CMK (cell line): ENCODE data around the gene ZNF32.

ENCODE experiments used
- DNase-seq: peaks from one replicate; pipeline ENCODE4 v3.0.0-alpha.2; 2010; ENCODE audit warnings: low read depth

Gene ZNF32

GRCh38 chr10:43648398-43649184 lies at the start of gene ZNF32:
Gene ZNF32, minus strand, starts transcription at chr10:43648881. Its CDS starts 2,748 bp downstream, at chr10:43646133.
- peak; percentile 52 for DNase-seq

GRCh38 chr10:43698156-43698555 lies 49.5 kb upstream of the ZNF32 start:
- DNase-seq: no peak

GRCh38 chr10:43696909-43697483 lies 48.3 kb upstream of the ZNF32 start:
- DNase-seq: no peak

DNA sequence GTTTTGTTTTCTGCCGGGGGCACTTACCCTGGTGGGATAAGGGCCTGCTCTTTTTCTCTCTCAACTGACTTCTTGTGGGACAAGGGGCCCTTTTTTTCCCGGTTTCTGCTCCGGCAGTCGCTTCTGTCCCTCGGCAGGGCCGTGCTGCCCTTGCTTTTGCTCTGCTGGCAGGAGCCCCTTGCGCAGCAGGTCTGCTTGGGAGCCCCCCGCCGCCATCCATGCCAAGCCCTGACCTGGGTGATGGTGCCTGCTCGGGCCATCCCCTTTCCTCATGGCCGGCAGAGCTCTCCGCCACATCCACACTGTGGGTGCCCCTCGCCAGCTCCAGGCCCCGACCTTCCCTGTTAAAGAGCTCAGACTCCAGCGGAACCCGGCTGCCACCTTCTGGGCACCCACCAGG lies 47.0 kb upstream of the ZNF32 start:
- no peak for DNase-seq

GRCh38 chr10:43695321-43695720 lies 46.6 kb upstream of the ZNF32 start:
- DNase-seq: no peak

GRCh38 chr10:43694526-43694925 lies 45.8 kb upstream of the ZNF32 start:
- no peak for DNase-seq

DNA sequence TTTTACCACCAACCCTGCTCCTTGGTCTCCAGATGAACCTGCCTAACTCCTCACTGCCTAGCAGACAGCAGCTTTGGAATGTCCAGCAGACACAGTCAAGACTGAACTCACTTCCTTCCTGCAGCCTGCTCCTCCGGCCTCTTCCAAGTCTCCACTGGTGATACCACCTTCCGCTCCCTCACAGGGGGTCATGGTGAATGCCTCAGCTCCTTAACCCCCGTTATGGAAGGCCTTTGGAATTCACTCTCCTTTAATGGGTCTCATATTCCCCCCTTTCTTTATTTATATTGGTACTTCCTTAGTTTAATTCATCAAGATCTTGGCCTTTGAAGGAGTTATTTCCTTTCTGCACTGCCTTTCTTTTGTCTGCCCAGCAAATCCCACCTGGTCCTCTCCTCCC lies 44.9 kb upstream of the ZNF32 start:
- no peak for DNase-seq

DNA sequence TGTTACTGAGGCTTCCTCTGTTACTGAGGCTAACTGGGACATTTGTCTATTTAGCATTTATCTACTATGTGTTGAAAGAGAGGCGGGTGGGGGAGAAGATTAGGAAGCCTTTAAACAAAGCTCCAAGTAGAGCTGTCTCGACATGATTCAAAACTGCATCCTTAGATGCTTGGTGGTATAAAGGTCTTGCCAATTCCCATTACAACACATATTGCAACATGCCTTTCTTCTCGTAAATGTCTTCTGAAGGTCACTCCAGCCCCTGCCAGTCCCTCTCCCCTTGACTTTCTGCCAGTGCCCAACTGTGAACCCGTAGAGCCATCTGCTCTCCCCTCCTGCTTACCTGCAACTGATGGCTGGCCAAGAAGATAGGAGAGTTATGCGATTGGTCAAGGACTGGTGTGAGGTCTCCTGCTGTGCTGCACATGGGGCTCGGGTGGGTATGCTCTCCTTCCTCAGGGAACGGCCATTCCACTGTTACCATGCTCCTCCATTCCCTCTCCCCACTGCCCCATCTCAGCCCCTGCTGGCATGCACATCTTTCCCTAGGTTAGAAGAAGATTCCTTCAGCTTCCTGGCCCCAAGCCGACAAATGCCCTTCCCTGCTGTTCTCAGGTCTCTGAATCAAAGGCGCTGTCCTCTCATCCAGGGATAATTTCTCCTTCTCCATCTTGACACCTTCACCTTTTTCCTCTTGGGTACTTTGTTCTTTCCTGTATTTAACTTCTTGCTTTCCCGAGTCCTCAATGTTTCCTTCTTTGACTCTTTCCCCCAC lies 43.6 kb upstream of the ZNF32 start:
- DNase-seq: no peak

- DNase-seq: no peak
Measured at GRCh38 chr10:43691485-43691884, 42.8 kb upstream of the ZNF32 start.

DNA sequence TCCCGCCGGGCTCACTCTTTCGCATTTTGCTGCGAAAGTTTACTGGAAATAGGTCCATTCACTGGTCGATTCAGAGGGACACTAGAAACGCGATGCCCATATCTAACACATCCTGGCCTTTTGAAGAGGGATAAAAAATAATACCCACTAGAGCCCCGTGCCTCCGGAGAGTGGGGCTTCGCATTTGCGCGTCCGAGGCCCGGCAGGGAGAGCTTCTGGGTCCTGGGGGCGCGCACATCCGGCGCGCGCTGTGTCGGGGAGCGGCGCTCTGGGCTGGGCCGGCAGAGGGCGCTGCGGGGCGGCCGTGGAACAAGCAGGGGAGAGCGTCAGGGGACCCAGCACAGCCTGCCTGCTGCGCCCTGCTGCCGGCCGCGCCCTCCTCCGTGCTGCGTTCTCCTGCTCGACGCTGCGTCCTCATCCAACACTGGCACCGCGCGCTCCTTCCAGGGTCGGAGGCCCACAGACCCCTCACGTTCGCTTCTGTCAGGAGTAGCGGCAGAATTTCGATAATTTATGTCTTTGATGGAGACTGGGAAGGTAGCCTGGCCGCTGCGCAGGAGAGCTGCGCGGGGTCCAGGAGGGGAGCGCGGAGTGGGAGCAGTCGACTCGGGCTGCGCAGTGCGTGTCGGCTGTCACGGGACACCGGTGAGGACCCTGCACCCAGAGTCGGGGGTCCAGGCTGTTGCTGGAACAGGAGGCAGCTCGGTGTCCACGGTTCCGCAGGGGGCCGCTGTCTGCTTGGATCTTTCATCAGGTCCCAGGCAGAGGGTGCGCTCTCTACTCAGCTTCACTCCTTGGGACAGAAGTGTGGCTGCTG lies 41.5 kb upstream of the ZNF32 start:
- peak; percentile 60 for DNase-seq

DNA sequence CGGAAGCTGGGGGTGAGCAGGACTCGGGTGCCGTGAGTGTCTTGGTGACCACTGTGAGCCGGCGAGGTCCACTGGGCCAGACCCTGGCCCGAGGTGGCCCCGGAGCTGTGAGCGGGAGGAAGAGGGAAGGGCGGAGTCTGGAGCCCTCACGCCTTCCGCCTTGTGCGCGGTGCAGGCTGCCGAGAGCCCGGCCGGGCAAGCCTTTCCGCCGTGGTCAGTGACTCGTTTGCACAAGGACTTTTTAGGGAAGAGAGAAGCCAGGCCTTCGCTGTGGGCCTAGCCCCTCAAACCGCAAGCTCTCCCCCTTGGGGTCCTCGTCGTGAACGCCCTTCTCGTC lies 40.9 kb upstream of the ZNF32 start:
- peak; percentile 27 for DNase-seq

DNA sequence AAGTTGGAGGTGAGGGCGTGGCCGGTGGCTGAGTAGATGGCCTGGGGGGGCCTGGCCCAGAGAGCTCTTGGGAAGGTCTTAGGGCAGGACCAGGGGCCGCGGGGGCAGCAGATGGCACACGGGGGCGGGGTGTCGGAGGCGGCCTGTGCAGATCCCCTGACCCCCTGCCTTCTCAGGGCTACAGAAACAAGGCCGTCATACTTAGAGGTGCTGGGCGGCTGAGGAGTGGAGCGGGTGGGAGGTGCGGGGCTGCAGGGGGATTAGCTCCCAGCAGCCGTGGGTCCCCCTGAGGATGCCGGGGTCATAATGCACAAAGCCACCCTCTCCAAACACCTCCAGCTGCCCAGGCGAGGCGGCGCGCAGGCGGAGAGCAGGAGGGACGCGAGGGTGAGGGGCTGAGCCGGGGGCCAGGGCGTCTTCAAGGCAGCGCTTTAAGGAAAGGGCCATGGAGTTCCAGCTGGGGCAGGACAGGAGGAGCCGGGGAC lies 40.4 kb upstream of the ZNF32 start:
- DNase-seq: no peak

GRCh38 chr10:43688348-43688892 lies 39.7 kb upstream of the ZNF32 start:
- DNase-seq: no peak

GRCh38 chr10:43687373-43687772 lies 38.7 kb upstream of the ZNF32 start:
- no peak for DNase-seq

GRCh38 chr10:43686414-43686813 lies 37.7 kb upstream of the ZNF32 start:
- no peak for DNase-seq

- no peak for DNase-seq
Measured at GRCh38 chr10:43685744-43686143, 37.1 kb upstream of the ZNF32 start.

- DNase-seq: no peak
Measured at GRCh38 chr10:43684292-43684559, 35.5 kb upstream of the ZNF32 start.

GRCh38 chr10:43683451-43684291 lies 35.0 kb upstream of the ZNF32 start:
- DNase-seq: no peak

DNA sequence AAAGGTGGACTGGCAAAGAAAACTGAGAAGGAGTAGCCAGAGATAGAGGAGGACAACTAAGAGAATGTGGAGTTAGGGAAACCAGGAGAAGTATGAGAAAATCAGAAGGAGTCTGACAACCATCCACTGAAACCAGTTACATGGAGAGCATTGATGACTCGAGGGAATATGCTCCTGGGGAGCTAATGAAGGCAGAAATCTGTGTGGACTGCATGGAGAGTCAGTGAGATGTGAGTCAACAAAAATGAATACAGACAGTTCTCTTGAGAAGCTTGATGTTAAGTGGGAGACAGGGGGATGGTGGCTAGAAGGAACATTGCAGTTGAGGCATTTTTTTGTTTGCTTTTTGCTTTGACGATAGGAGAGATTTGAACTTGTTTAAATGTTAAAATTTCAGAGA lies 34.3 kb upstream of the ZNF32 start:
- DNase-seq: no peak

DNA sequence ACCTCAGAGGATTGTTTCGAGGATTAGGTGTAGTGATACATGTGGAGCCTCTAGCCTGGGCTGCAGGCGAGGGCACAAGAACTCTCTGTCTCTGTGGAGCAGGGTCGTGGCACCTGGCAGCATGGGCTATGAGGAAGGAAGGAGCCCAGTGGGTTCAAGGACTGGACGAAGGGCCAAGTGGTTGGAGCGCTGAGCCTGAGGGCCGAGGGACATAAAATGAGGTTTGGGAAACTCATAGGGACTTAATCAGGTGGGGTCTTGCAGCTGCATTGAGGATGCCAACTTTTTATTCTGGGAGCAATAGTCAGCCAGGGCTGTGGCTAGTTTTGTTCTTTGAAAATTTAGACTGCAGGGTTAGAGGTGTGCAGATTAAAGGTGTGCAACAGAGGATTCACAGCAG lies 33.0 kb upstream of the ZNF32 start:
- DNase-seq: no peak

DNA sequence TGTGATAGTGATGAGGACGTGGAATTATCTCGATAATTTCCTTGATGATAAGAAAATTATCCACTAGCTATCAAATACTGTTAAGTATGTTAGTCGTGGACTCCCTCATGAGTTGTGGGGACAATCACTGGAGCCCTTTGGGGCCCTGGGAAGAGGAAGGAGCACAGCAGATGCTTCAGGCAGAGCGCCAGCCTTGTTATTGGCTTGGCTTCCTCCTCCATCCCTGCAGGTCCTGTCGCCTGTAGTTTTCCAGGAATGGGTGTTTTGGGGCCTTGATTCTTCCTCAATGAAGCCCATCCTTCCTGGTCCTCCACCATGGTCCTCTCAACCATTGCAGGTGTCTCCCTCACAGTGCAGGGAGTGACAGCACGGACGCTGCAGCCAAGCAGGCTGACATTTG lies 32.5 kb upstream of the ZNF32 start:
- DNase-seq: no peak
